Lower leg skin (tissue), 3 donors: ENCODE measurements around the gene WDR20.

Source experiments
- CTCF ChIP-seq, 3 donors: fragments of 450-650 bp; IDR thresholded peaks; one replicate each; pipeline ENCODE4 v1.5.1; 2016; ENCODE audit warnings: antibody characterized with exemption in 3 of 3, mild to moderate bottlenecking in 3 of 3, moderate library complexity in 2 of 3
- POLR2A ChIP-seq, 2 donors: fragments of 450-650 bp; IDR thresholded peaks; one replicate each; pipeline ENCODE4 v1.6.1; 2016 to 2017; ENCODE audit warnings: antibody characterized with exemption in 2 of 2, mild to moderate bottlenecking in 1 of 2, moderate library complexity in 1 of 2

- TF ChIP-seq POLR2A (IDR thresholded peaks at IDR 0.05) (no peak), CTCF (IDR thresholded peaks at IDR 0.05) (no peak)
Observed at GRCh38 chr14:102178806-102179205, 39.1 kb downstream of the WDR20 start.
